ENCODE measurements around the gene EIF5A2.

EIF5A2 gene

DNA sequence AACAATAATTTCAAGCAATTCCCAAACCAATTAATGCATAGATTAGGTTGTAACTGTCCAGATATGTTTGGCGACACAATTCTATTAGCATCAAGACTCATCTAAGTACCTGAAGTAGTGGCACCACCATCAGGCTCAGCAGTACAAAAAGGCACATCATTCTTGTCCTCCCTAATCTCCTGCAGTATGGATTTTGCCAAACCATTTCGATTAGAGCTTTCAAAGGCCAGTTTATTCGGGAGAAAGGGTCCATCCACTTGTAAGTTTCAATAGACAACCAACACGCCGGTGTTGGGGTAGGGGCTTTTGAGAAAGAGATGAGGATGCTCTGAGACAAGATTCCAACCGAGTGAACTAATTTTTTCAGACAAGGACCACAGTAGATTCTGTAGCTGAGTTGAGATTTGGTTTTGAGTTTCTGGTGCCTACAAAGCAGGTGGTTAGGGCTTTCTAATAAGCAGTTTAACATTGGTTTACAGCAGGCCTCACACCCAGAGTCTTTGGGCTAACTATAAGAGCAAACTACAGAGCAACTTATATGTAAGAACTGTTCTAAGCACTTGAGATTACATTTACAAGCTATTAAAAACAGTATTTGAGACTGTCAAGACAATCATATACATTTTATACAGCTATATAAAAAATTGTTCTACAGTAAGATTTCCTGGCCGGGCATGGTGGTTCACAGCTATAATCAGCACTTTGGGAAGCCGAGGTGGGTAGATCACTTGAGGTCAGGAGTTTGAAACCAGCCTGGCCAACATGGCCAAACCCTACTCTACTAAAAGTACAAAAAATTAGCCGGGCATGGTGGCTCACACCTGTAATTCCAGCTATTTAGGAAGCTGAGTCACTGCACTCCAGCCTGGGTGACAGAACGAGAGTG lies 43.0 kb downstream of the EIF5A2 start:
- no peaks in the 10 kb centered on the region for H3K27me3 ChIP-seq (ENCODE audit: insufficient read depth, low read length)
- TF ChIP-seq, protein P1, sequence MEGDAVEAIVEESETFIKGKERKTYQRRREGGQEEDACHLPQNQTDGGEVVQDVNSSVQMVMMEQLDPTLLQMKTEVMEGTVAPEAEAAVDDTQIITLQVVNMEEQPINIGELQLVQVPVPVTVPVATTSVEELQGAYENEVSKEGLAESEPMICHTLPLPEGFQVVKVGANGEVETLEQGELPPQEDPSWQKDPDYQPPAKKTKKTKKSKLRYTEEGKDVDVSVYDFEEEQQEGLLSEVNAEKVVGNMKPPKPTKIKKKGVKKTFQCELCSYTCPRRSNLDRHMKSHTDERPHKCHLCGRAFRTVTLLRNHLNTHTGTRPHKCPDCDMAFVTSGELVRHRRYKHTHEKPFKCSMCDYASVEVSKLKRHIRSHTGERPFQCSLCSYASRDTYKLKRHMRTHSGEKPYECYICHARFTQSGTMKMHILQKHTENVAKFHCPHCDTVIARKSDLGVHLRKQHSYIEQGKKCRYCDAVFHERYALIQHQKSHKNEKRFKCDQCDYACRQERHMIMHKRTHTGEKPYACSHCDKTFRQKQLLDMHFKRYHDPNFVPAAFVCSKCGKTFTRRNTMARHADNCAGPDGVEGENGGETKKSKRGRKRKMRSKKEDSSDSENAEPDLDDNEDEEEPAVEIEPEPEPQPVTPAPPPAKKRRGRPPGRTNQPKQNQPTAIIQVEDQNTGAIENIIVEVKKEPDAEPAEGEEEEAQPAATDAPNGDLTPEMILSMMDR (IDR thresholded peaks at IDR 0.05; ENCODE audit: low read length): no peak
- TF ChIP-seq EZH2 (IDR thresholded peaks at IDR 0.05; ENCODE audit: borderline replicate concordance, low read length): no peak
- H3K27ac ChIP-seq (ENCODE audit: low read depth, low read length, poor library complexity, severe bottlenecking): no peak overlapping the region
- H3K4me3 ChIP-seq (ENCODE audit: low read depth, low read length, poor library complexity, severe bottlenecking): no peak overlapping the region
- H3K4me1 ChIP-seq (ENCODE audit: insufficient read depth, low read length, severe bottlenecking): peaks cover 23% of the 10 kb centered on the region
- peaks cover 21% of the 10 kb centered on the region for H3K79me2 ChIP-seq (ENCODE audit: insufficient read depth, low read length)
- peaks cover 47% of the 10 kb centered on the region for H3K36me3 ChIP-seq (ENCODE audit: insufficient read depth, low read length)
- peaks cover 7% of the 10 kb centered on the region; the same call in 1 of the 2 replicates for H3F3A ChIP-seq (ENCODE audit: insufficient read depth, low read length)
- no peaks in the 10 kb centered on the region for H3K9me2 ChIP-seq (ENCODE audit: low read depth, low read length)
- no peak overlapping the region for H3K9ac ChIP-seq (ENCODE audit: low read length)
- H3K9me3 ChIP-seq (ENCODE audit: low read length): no peaks in the 10 kb centered on the region
- no peak overlapping the region for H3K4me2 ChIP-seq (ENCODE audit: low read length)
- H2AFZ ChIP-seq (ENCODE audit: low read length): no peak overlapping the region
- no peaks in the 10 kb centered on the region for H4K20me1 ChIP-seq (ENCODE audit: insufficient read depth, low read length)

DNA sequence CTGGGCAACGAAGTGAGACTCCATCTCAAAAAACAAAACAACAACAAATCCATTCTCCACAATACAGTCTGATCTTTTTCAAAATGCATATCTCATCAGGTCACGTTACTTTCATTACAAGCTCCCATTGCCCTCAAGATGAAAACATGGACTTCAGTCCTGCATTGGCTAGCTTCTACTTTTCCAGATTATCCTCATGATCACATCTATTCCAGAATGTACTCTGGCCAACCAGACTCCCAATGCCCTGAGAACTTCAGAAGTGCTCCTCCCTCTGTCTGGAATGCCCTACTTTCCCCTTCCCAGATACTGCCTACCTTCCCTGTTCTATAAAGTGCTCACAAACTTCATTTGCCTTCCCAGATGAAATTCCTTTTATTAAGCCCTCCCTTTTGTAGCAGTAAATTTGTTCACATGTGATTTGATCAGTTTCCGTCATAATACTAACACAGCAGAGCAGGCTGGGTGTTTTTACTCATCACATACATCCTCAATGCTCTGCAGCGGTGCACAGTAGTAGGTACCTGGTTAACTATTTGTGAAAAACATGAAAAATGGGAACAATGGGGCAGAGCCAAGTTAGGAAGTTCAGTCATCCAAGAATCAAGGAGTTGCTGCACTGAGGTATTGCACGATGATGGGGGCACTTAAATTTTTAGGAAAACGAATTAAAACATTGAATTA lies 43.8 kb downstream of the EIF5A2 start:
- H3K9me3 ChIP-seq (ENCODE audit: low read length): no peaks in the 10 kb centered on the region
- no peaks in the 10 kb centered on the region for H4K20me1 ChIP-seq (ENCODE audit: insufficient read depth, low read length)
- H3K79me2 ChIP-seq (ENCODE audit: insufficient read depth, low read length): peaks cover 19% of the 10 kb centered on the region
- TF ChIP-seq EZH2 (IDR thresholded peaks at IDR 0.05; ENCODE audit: borderline replicate concordance, low read length): no peak
- TF ChIP-seq, protein P1 (IDR thresholded peaks at IDR 0.05; ENCODE audit: low read length): no peak
- no peaks in the 10 kb centered on the region for H3K9me2 ChIP-seq (ENCODE audit: low read depth, low read length)
- H3K4me2 ChIP-seq (ENCODE audit: low read length): no peak overlapping the region
- H3K27ac ChIP-seq (ENCODE audit: low read depth, low read length, poor library complexity, severe bottlenecking): no peak overlapping the region
- H3K9ac ChIP-seq (ENCODE audit: low read length): no peak overlapping the region
- H2AFZ ChIP-seq (ENCODE audit: low read length): no peak overlapping the region
- peaks cover 7% of the 10 kb centered on the region; the same call in 1 of the 2 replicates for H3F3A ChIP-seq (ENCODE audit: insufficient read depth, low read length)
- peaks cover 21% of the 10 kb centered on the region for H3K4me1 ChIP-seq (ENCODE audit: insufficient read depth, low read length, severe bottlenecking)
- H3K27me3 ChIP-seq (ENCODE audit: insufficient read depth, low read length): no peaks in the 10 kb centered on the region
- H3K4me3 ChIP-seq (ENCODE audit: low read depth, low read length, poor library complexity, severe bottlenecking): no peak overlapping the region
- peaks cover 45% of the 10 kb centered on the region for H3K36me3 ChIP-seq (ENCODE audit: insufficient read depth, low read length)

DNA sequence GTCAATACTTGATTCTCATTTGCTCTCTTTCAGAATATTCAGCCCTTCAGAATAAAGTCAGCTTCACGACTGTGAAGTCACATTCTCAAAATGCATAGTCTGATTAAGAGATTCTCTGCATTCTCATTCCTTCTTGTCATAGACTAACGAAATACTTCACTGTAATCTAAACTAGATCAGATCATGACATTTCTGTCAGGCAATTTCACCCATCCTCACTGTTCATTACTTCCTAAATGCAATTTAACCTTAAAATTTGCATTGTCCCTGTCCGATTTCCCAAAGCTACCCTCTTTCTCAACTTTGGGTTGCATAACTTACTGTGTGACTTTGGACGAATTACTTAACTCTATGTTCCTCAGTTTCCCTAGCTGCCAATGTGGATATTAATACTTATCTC lies 44.6 kb downstream of the EIF5A2 start:
- Histone ChIP-seq H3K79me2 (ENCODE audit: insufficient read depth, low read length) (peaks cover 11% of the 10 kb centered on the region), H3K36me3 (ENCODE audit: insufficient read depth, low read length) (peaks cover 36% of the 10 kb centered on the region), H4K20me1 (ENCODE audit: insufficient read depth, low read length) (no peaks in the 10 kb centered on the region), H3K27ac (ENCODE audit: low read depth, low read length, poor library complexity, severe bottlenecking) (no peak overlapping the region), H3K9me2 (ENCODE audit: low read depth, low read length) (no peaks in the 10 kb centered on the region), H3K4me2 (ENCODE audit: low read length) (no peak overlapping the region), H3K27me3 (ENCODE audit: insufficient read depth, low read length) (no peaks in the 10 kb centered on the region), H2AFZ (ENCODE audit: low read length) (no peak overlapping the region), H3K4me3 (ENCODE audit: low read depth, low read length, poor library complexity, severe bottlenecking) (no peak overlapping the region), H3K9ac (ENCODE audit: low read length) (no peak overlapping the region), H3K4me1 (ENCODE audit: insufficient read depth, low read length, severe bottlenecking) (peaks cover 21% of the 10 kb centered on the region), H3F3A (ENCODE audit: insufficient read depth, low read length) (peaks cover 7% of the 10 kb centered on the region; the same call in 1 of the 2 replicates), H3K9me3 (ENCODE audit: low read length) (no peaks in the 10 kb centered on the region)
- TF ChIP-seq EZH2 (IDR thresholded peaks at IDR 0.05; ENCODE audit: borderline replicate concordance, low read length): no peak
- TF ChIP-seq, protein P1 (IDR thresholded peaks at IDR 0.05; ENCODE audit: low read length): no peak

Measured in OCI-LY1 (cell line).